Psoas muscle (tissue), 8 donors: ENCODE measurements around the gene ESPN. TPM values are rescaled to one million over a fixed set of nuclear protein-coding genes. Genes with fewer than 3 reads are reported as not detected.
"Not testable (repeated sequence)": the region's sequence is repeated elsewhere in the genome, so short reads cannot be mapped to it uniquely, and the experiment has no call there.

Experiments
- ATAC-seq, 4 donors: fragments of 200-7000 bp; cut with Tn5 transposase; one replicate each; pipeline ENCODE4 v1.9.1; 2020; ENCODE audit warnings: moderate library complexity in 3 of 4, mild to moderate bottlenecking in 2 of 4
- DNase-seq, 2 donors: peaks; one replicate each; pipeline ENCODE4 v3.0.0-alpha.2; 2020
- H3K27ac ChIP-seq: fragments of 200-600 bp; one replicate; pipeline ENCODE4 v1.8.0; 2022
- H3K27me3 ChIP-seq, 3 donors: fragments of 200-600 bp in 1 of 3; one replicate each; pipeline versions ENCODE4 v1.6.1 to v1.8.0; 2013 to 2022; ENCODE audit warnings: low read length in 2 of 3, mild to moderate bottlenecking in 2 of 3, moderate library complexity in 1 of 3; ENCODE audit not compliant: insufficient read depth in 3 of 3
- H3K36me3 ChIP-seq, 2 donors: fragments of 200-600 bp in 1 of 2; one replicate each; pipeline versions ENCODE4 v1.6.1 to v1.8.0; 2013 to 2022; ENCODE audit warnings: low read depth in 1 of 2, mild to moderate bottlenecking in 1 of 2, moderate library complexity in 1 of 2; ENCODE audit not compliant: insufficient read depth in 1 of 2
- H3K4me1 ChIP-seq: fragments of 200-600 bp; one replicate; pipeline ENCODE4 v1.8.0; 2022
- H3K4me3 ChIP-seq: fragments of 200-600 bp; one replicate; pipeline ENCODE4 v1.8.0; 2022; ENCODE audit warnings: mild to moderate bottlenecking
- H3K9me3 ChIP-seq: fragments of 200-600 bp; one replicate; pipeline ENCODE4 v1.8.0; 2022
- CTCF ChIP-seq: fragments of 200-600 bp; IDR thresholded peaks from one replicate; pipeline ENCODE4 v1.8.0; 2022; ENCODE audit warnings: antibody characterized with exemption
- WGBS, 3 donors: extraction: QIAGEN DNeasy Blood & Tissue Kit; methylation state at CpG; one replicate each; pipeline versions ENCODE4 v1.1.6 to v1.1.7; 2013; 5-methylcytosine and 5-hydroxymethylcytosine counted together
- intact Hi-C, 2 donors: fragments of 100-400 bp; cut with DNase I; formaldehyde crosslinking; loops; one replicate each; pipeline versions ENCODE4 v1.11.0 to v1.14.2; 2022
- polyA plus RNA-seq, 3 donors: library from polyadenylated mRNA; stranded (reverse); fragments of 200-250 nt; gene quantifications; one replicate each; pipeline ENCODE4 v1.2.3, GENCODE V29; 2013
- total RNA-seq, 4 donors: library from RNA; stranded (reverse); fragmentation: NEBNext Ultra II Directional in 2 of 4; extraction: Animal tissue kit (Norgen Biotek cat#: 25700) in 2 of 4; gene quantifications; one replicate each; pipeline versions ENCODE4 v1.2.1 to v1.2.4, GENCODE V29; 2021 to 2023
- donor health status: healthy with polysubstance abuse.
- donor health status: DM: no; HTN: no; CAD: no; lungs with moderate emphysema.
- donor health status: Bipolar disorder and iron deficiency.
- donor health status: healthy.
- donor health status: DM: yes; HTN: yes; CAD: no.
- donor health status: DM: no; HTN: no; CAD: no.
- donor health status: DM: no; HTN: no; CAD: no.
- donor health status: DM: yes; HTN: yes; CAD: no.

ESPN gene
- total and polyA plus RNA-seq, 7 donors = 0.12 TPM; not detected in 6

GRCh38 chr1:6444377-6444776 lies 19.8 kb downstream of the ESPN start:
- intact Hi-C loops = no loop called here
- H3K4me3 ChIP-seq = no peak overlapping the region
- ATAC-seq (no peak), DNase-seq (no peak)
- WGBS, 3 donors = 86 to 90% (median 88%) methylated on average over 15 of the region's 15 CpGs
- peaks cover 0 to 72% (median 20%) of the 10 kb centered on the region in 3 donors for H3K27me3 ChIP-seq
- H3K9me3 ChIP-seq = no peaks in the 10 kb centered on the region
- no peak overlapping the region for H3K27ac ChIP-seq
- no peaks in the 10 kb centered on the region for H3K36me3 ChIP-seq
- TF ChIP-seq CTCF = no peak
- H3K4me1 ChIP-seq = no peaks in the 10 kb centered on the region

DNA sequence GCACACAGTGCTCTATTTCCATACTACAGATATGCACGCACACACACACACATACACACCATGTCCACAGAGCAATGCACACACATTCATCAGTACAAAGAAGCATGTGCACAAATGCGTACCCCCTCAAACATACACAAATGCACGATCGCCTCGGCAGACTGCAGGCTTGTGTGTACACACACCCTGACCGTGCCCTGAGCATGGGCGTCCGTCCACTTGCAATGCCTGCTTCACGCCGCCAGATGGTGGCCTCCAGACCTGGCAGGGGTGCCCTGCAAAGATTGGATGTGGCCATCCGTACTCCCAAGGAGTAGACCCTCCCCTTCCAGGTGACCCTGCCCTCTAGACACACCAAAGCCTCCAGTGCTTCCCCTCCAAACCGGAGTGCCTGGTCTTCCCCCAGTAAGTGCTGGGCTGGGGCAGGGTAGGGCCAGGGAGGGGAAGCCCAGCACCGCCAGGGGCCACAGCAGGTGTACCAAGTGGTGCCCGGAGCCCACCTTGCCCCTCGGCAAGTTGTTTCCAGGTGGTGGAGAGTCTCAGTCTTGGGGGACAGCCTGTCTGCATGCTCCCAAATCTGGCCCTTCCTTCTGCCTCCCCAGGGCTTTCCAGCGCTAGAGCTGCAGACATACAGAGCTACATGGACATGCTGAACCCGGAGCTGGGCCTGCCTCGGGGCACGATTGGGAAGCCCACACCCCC lies 20.6 kb downstream of the ESPN start:
- intact Hi-C loops = no loop called here
- WGBS, 3 donors = 48 to 58% (median 57%) methylated on average over 18 to 19 of the region's 19 CpGs
- Histone ChIP-seq H3K27me3 (peaks cover 0 to 71% (median 19%) of the 10 kb centered on the region in 3 donors), H3K4me3 (no peak overlapping the region), H3K36me3 (no peaks in the 10 kb centered on the region), H3K9me3 (no peaks in the 10 kb centered on the region), H3K4me1 (no peaks in the 10 kb centered on the region), H3K27ac (no peak overlapping the region)
- peak; percentile 29 to 59 (median 50) for ATAC-seq
- TF ChIP-seq CTCF = peak; percentile 40
- DNase-seq = no peak

DNA sequence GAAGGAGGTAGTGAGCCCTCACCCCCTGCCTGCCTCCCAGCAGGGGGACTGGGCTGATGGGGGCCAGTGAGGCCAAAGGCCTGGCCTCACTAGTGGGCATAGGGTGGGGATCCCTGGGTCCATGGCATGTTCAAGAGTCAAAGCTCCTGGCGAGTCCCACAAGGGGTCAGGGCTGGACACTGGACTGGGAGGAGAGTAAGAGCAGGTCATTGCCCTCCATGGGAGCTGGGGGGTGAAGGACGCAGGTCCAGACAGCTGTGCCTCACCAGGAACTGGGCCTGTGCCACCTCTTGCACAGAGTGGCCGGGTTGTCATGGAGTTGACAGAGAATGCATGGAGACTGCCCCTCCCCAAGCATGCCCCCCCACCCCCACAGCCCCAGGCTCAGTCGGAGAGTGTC lies 21.4 kb downstream of the ESPN start:
- H3K4me3 ChIP-seq, H3K36me3 ChIP-seq, H3K27ac ChIP-seq, H3K9me3 ChIP-seq, ATAC-seq, intact Hi-C loops, DNase-seq, H3K4me1 ChIP-seq: not testable (repeated sequence)
- peaks cover 0 to 73% (median 16%) of the 10 kb centered on the region in 3 donors for H3K27me3 ChIP-seq
- 60 to 75% (median 66%) methylated on average over 2 to 4 of the region's 4 CpGs for WGBS, 3 donors

DNA sequence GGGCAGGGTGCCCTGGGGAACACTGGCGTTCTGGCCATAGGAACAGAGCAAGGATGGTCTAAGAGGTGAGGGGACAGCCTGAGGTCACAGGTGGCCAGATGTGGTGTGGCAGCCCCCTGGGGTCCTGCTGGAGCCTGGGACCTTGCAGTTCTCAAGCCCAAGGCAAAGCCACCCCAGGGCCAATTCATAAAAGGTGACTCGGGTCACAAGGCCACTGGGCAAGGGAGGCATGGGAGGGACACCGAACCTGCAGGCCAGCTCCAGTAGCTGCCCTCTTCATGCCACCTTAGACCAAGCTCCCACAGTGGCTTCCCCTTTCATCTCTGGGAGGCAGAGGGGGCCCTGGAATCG lies 22.1 kb downstream of the ESPN start:
- Histone ChIP-seq H3K36me3 (no peaks in the 10 kb centered on the region), H3K27ac (no peak overlapping the region), H3K9me3 (no peaks in the 10 kb centered on the region), H3K4me1 (no peaks in the 10 kb centered on the region), H3K27me3 (peaks cover 0 to 73% (median 17%) of the 10 kb centered on the region in 3 donors), H3K4me3 (no peak overlapping the region)
- 59 to 79% (median 62%) methylated on average over 3 to 4 of the region's 4 CpGs for WGBS, 3 donors
- no peak for DNase-seq
- no peak for ATAC-seq
- intact Hi-C loops = loop anchor here in 1 of 2 donors (1.0 kb wide), 1 partner anchor 14 kb away; no protein-coding TSS in a partner anchor
- TF ChIP-seq CTCF = no peak

- no peaks in the 10 kb centered on the region for H3K4me1 ChIP-seq
- no peak overlapping the region for H3K27ac ChIP-seq
- ATAC-seq (no peak), DNase-seq (no peak)
- no peaks in the 10 kb centered on the region for H3K36me3 ChIP-seq
- WGBS, 3 donors = 3 to 4% (median 3%) methylated on average over 46 to 67 of the region's 67 CpGs
- H3K27me3 ChIP-seq = peaks cover 0 to 73% (median 17%) of the 10 kb centered on the region in 3 donors
- peak overlapping the region; percentile 22 for H3K4me3 ChIP-seq
- no peak for TF ChIP-seq CTCF
- H3K9me3 ChIP-seq = no peaks in the 10 kb centered on the region
- intact Hi-C loops = loop anchor here in 1 of 2 donors (1.0 kb wide), 1 partner anchor 13 kb away; no protein-coding TSS in a partner anchor
These were observed 22.6 kb downstream of the ESPN start for GRCh38 chr1:6447016-6447817.
